Chondrocyte (in vitro differentiated cells): ENCODE results near the gene PREX1. TPM values are rescaled to one million over a fixed set of nuclear protein-coding genes. Genes with fewer than 3 reads are reported as not detected.

Experiments used
- DNase-seq: peaks from one replicate; pipeline ENCODE4 v3.0.0; 2021; ENCODE audit warnings: mixed read lengths, low spot score
- H3K27ac Mint-ChIP-seq: one replicate; pipeline ENCODE4 v1.8.0; 2021; ENCODE audit warnings: mild to moderate bottlenecking, moderate library complexity, mixed read lengths; ENCODE audit not compliant: unreplicated experiment
- H3K27me3 Mint-ChIP-seq: 2 replicates; pipeline ENCODE4 v1.8.0; 2021; ENCODE audit warnings: low read depth, mixed read lengths
- H3K36me3 Mint-ChIP-seq: 2 replicates; pipeline ENCODE4 v1.8.0; 2021; ENCODE audit warnings: low read depth, mixed read lengths
- H3K4me1 Mint-ChIP-seq: 2 replicates; pipeline ENCODE4 v1.8.0; 2021; ENCODE audit warnings: low read depth, mild to moderate bottlenecking, mixed read lengths
- H3K4me3 Mint-ChIP-seq: one replicate; pipeline ENCODE4 v1.8.0; 2021; ENCODE audit warnings: mild to moderate bottlenecking, moderate library complexity, mixed read lengths; ENCODE audit not compliant: unreplicated experiment
- H3K9me3 Mint-ChIP-seq: 2 replicates; pipeline ENCODE4 v1.8.0; 2021; ENCODE audit warnings: low read depth, mixed read lengths
- CTCF ChIP-seq: fragments of 200-600 bp; sonication (generic); IDR thresholded peaks from 2 replicates; pipeline ENCODE4 v1.5.0; 2021; ENCODE audit warnings: antibody characterized with exemption, mild to moderate bottlenecking, moderate library complexity
- total RNA-seq: library from RNA; stranded (reverse); gene quantifications from 3 replicates; pipeline ENCODE4 v1.2.1, GENCODE V29; 2021

Gene PREX1
- total RNA-seq, 1 donor from 2014 or later = 3.0 TPM

GRCh38 chr20:48732081-48732829 lies 95.5 kb downstream of the PREX1 start:
- H3K4me3 Mint-ChIP-seq = no peak overlapping the region
- peaks cover 9% of the 10 kb centered on the region for H3K4me1 Mint-ChIP-seq
- DNase-seq = no peak
- no peak for TF ChIP-seq CTCF
- no peak overlapping the region for H3K27ac Mint-ChIP-seq
- H3K27me3 Mint-ChIP-seq = no peaks in the 10 kb centered on the region
- H3K9me3 Mint-ChIP-seq = no peaks in the 10 kb centered on the region
- H3K36me3 Mint-ChIP-seq = no peaks in the 10 kb centered on the region

- Mint-ChIP-seq H3K9me3 (no peaks in the 10 kb centered on the region), H3K27me3 (no peaks in the 10 kb centered on the region), H3K27ac (no peak overlapping the region), H3K36me3 (no peaks in the 10 kb centered on the region), H3K4me3 (no peak overlapping the region), H3K4me1 (peaks cover 9% of the 10 kb centered on the region)
- DNase-seq = peak; percentile 53
- no peak for TF ChIP-seq CTCF
Observed at GRCh38 chr20:48731536-48731935, 96.3 kb downstream of the PREX1 start.

- Mint-ChIP-seq H3K27me3 (no peaks in the 10 kb centered on the region), H3K27ac (no peak overlapping the region), H3K4me3 (no peak overlapping the region), H3K9me3 (no peaks in the 10 kb centered on the region), H3K36me3 (no peaks in the 10 kb centered on the region), H3K4me1 (peaks cover 9% of the 10 kb centered on the region)
- DNase-seq = no peak
- no peak for TF ChIP-seq CTCF
Observed at GRCh38 chr20:48730977-48731376, 96.8 kb downstream of the PREX1 start.

- Mint-ChIP-seq H3K27ac (no peak overlapping the region), H3K4me3 (no peak overlapping the region), H3K4me1 (peaks cover 11% of the 10 kb centered on the region), H3K9me3 (no peaks in the 10 kb centered on the region), H3K36me3 (no peaks in the 10 kb centered on the region), H3K27me3 (no peaks in the 10 kb centered on the region)
- no peak for TF ChIP-seq CTCF
- DNase-seq = peak; percentile 29
Observed at GRCh38 chr20:48729538-48729937, 98.3 kb downstream of the PREX1 start.

GRCh38 chr20:48728042-48728825 lies 99.6 kb downstream of the PREX1 start:
- Mint-ChIP-seq H3K4me3 (no peak overlapping the region), H3K27me3 (no peaks in the 10 kb centered on the region), H3K9me3 (no peaks in the 10 kb centered on the region), H3K27ac (no peak overlapping the region), H3K4me1 (peaks cover 19% of the 10 kb centered on the region), H3K36me3 (no peaks in the 10 kb centered on the region)
- peak; percentile 39 for DNase-seq
- TF ChIP-seq CTCF = no peak
